Tibial artery (tissue), 4 donors: Measurements from ENCODE around the gene TMEM120B.

Experiments used
- DNase-seq, 2 donors: peaks; one replicate each; pipeline ENCODE4 v3.0.0-alpha.2; 2019
- H3K27ac ChIP-seq, 2 donors: fragments of 200-600 bp; sonication (generic) in 1 of 2; 1 replicate in 1 of 2; 2 replicates in 1 of 2; pipeline ENCODE4 v1.5.1; 2018 to 2019; ENCODE audit warnings: mild to moderate bottlenecking in 1 of 2
- H3K27me3 ChIP-seq, 2 donors: fragments of 200-600 bp; sonication (generic) in 1 of 2; one replicate each; pipeline versions ENCODE4 v1.5.1 to v1.6.0; 2016 to 2019
- H3K36me3 ChIP-seq, 3 donors: fragments of 200-600 bp; sonication (generic) in 2 of 3; one replicate each; pipeline ENCODE4 v1.5.1; 2016 to 2019; ENCODE audit warnings: mild to moderate bottlenecking in 2 of 3
- H3K4me1 ChIP-seq, 4 donors: fragments of 200-600 bp; sonication (generic) in 2 of 4; 1 replicate in 3 of 4; 2 replicates in 1 of 4; pipeline ENCODE4 v1.5.1; 2016 to 2019
- H3K4me3 ChIP-seq, 2 donors: fragments of 200-600 bp; sonication (generic) in 1 of 2; 1 replicate in 1 of 2; 2 replicates in 1 of 2; pipeline ENCODE4 v1.5.1; 2018 to 2019; ENCODE audit warnings: mild to moderate bottlenecking in 2 of 2
- H3K9me3 ChIP-seq, 3 donors: fragments of 200-600 bp; sonication (generic) in 1 of 3; one replicate each; pipeline ENCODE4 v1.5.1; 2016 to 2019
- intact Hi-C: fragments of 100-400 bp; cut with DNase I; formaldehyde crosslinking; loops from one replicate; pipeline ENCODE4 v1.15.0; 2023; ENCODE audit warnings: low total_unique reads
- TF ChIP-seq, protein P1 (sequence below), 2 experiments: fragments of 200-600 bp in 1 of 2; fragments of 450-650 bp in 1 of 2; IDR thresholded peaks; one replicate each; pipeline ENCODE4 v1.5.1; 2017 to 2019; ENCODE audit warnings: antibody characterized with exemption in 2 of 2, mild to moderate bottlenecking in 1 of 2, moderate library complexity in 1 of 2

TMEM120B gene

DNA sequence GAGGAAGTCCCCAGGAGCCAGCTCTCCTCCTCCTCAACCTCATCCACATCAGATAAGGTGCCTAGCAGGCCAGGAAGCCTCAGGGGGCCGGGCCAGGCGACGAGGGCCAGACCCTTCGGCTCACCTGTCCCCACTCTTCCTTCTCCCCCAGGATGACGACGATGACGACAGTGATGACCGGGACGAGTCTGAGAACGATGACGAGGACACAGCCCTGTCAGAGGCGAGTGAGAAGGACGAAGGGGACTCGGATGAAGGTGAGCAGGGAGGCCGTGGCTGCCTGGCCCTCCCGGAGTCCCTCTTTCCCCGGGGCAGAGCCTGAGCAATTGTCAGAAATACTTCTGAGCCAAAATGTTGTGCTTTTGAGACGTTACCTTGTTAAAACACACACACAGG lies 105.1 kb downstream of the TMEM120B start:
- H3K4me1 ChIP-seq = peaks cover 0 to 15% (median 13%) of the 10 kb centered on the region in 4 donors
- no peaks in the 10 kb centered on the region for H3K27me3 ChIP-seq
- H3K9me3 ChIP-seq = no peaks in the 10 kb centered on the region
- H3K27ac ChIP-seq = no peak overlapping the region
- no peak for DNase-seq
- intact Hi-C loops = no loop called here
- H3K36me3 ChIP-seq = peaks cover 80 to 93% (median 83%) of the 10 kb centered on the region in 3 donors
- H3K4me3 ChIP-seq = no peak overlapping the region
- TF ChIP-seq, protein P1, sequence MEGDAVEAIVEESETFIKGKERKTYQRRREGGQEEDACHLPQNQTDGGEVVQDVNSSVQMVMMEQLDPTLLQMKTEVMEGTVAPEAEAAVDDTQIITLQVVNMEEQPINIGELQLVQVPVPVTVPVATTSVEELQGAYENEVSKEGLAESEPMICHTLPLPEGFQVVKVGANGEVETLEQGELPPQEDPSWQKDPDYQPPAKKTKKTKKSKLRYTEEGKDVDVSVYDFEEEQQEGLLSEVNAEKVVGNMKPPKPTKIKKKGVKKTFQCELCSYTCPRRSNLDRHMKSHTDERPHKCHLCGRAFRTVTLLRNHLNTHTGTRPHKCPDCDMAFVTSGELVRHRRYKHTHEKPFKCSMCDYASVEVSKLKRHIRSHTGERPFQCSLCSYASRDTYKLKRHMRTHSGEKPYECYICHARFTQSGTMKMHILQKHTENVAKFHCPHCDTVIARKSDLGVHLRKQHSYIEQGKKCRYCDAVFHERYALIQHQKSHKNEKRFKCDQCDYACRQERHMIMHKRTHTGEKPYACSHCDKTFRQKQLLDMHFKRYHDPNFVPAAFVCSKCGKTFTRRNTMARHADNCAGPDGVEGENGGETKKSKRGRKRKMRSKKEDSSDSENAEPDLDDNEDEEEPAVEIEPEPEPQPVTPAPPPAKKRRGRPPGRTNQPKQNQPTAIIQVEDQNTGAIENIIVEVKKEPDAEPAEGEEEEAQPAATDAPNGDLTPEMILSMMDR (IDR thresholded peaks at IDR 0.05) = no peak

- H3K27me3 ChIP-seq = no peaks in the 10 kb centered on the region
- peaks cover 91 to 100% (median 98%) of the 10 kb centered on the region in 3 donors for H3K36me3 ChIP-seq
- intact Hi-C loops = no loop called here
Measured at GRCh38 chr12:121819212-121819949, 106.8 kb downstream of the TMEM120B start.

DNA sequence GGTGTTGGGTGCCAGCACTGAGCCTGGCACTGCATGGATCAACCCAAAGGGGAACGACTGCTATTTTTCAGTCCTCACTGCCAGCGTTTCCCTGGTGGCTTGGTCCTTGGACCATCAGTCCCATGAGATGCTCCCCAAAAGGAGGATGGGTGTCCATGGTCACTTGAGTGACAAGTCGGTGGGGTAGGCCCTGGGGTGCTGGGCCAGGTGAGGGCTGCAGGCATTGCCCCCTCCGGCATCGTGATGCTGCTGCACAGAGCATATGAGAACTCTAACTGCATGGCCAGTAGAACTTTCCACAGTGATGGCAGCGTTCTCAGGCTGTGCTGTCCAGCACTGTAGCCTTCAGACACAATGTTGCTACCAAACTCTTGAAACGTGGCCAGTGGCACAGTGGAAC lies 107.5 kb downstream of the TMEM120B start:
- H3K9me3 ChIP-seq = no peaks in the 10 kb centered on the region
- intact Hi-C loops = no loop called here
- H3K36me3 ChIP-seq = peaks cover 85 to 100% (median 94%) of the 10 kb centered on the region in 3 donors
- TF ChIP-seq, protein P1 (IDR thresholded peaks at IDR 0.05) = no peak
- no peaks in the 10 kb centered on the region for H3K27me3 ChIP-seq
- peaks cover 0 to 1% (median under 1%) of the 10 kb centered on the region in 4 donors for H3K4me1 ChIP-seq
- no peak overlapping the region for H3K27ac ChIP-seq
- DNase-seq = no peak
- no peak overlapping the region for H3K4me3 ChIP-seq

More at GRCh38 chr12:121819212-121819949, 106.8 kb downstream of the TMEM120B start:
- H3K27ac ChIP-seq = no peak overlapping the region
- TF ChIP-seq, protein P1 (IDR thresholded peaks at IDR 0.05) = no peak
- no peaks in the 10 kb centered on the region for H3K4me1 ChIP-seq
- DNase-seq = no peak
- H3K4me3 ChIP-seq = no peak overlapping the region
- H3K9me3 ChIP-seq = no peaks in the 10 kb centered on the region

GRCh38 chr12:121822393-121823100 lies 110.0 kb downstream of the TMEM120B start:
- Histone ChIP-seq H3K9me3 (no peaks in the 10 kb centered on the region), H3K4me1 (peaks cover 0 to 9% (median 4%) of the 10 kb centered on the region in 4 donors), H3K27me3 (no peaks in the 10 kb centered on the region), H3K27ac (no peak overlapping the region), H3K4me3 (no peak overlapping the region), H3K36me3 (peaks cover 71 to 98% (median 87%) of the 10 kb centered on the region in 3 donors)
- DNase-seq = no peak
- intact Hi-C loops = no loop called here
- TF ChIP-seq, protein P1 (IDR thresholded peaks at IDR 0.05) = no peak

DNA sequence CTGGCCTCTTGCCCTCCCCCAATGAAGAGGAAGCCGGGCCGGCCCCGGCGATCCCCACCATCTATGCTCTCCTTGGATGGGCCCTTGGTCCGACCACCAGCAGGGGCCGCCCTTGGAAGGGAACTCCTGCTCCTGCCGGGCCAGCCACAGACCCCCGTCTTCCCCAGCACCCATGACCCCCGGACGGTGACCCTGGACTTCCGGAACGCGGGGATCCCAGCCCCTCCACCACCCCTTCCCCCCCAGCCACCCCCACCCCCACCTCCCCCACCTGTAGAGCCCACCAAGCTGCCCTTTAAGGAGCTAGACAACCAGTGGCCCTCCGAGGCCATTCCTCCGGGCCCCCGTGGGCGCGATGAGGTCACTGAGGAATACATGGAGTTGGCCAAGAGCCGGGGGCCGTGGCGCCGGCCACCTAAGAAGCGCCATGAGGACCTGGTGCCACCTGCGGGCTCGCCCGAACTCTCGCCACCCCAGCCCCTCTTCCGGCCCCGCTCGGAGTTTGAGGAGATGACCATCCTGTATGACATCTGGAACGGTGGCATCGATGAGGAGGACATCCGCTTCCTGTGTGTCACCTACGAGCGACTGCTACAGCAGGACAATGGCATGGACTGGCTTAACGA lies 110.7 kb downstream of the TMEM120B start:
- no peaks in the 10 kb centered on the region for H3K27me3 ChIP-seq
- no peak for DNase-seq
- no peaks in the 10 kb centered on the region for H3K9me3 ChIP-seq
- H3K4me3 ChIP-seq = no peak overlapping the region
- H3K36me3 ChIP-seq = peaks cover 71 to 98% (median 87%) of the 10 kb centered on the region in 3 donors
- TF ChIP-seq, protein P1 (IDR thresholded peaks at IDR 0.05) = no peak
- intact Hi-C loops = no loop called here
- H3K27ac ChIP-seq = no peak overlapping the region
- H3K4me1 ChIP-seq = peaks cover 0 to 9% (median 4%) of the 10 kb centered on the region in 4 donors
